ENCODE results near the gene ACACA.

ACACA gene

DNA sequence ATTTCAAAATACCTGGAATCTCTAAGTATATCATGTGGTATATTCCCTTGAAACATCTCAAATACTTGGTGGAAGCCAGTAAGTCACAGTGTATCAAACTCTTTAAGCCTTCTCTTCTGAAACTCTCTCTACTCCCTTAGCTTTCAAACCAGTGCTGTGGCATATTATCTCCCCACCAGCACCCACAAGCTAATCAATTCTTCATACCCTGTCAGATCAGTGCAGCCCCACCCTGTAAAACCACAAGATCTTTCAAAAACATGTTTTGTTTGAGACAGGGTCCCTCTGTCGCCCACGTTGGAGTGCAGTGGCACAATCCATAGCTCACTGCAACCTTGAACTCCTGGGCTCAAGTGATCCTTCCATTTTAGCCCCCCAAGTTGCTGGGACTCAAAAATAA is 122.4 kb downstream of the ACACA start:
- DNase-seq = no peak

- no peak for DNase-seq
Measured at GRCh38 chr17:37283414-37283961, 123.1 kb downstream of the ACACA start.

- DNase-seq = no peak
Measured at GRCh38 chr17:37280841-37281240, 125.8 kb downstream of the ACACA start.

GRCh38 chr17:37278247-37278894 is 128.3 kb downstream of the ACACA start:
- no peak for DNase-seq

- no peak for DNase-seq
Measured at GRCh38 chr17:37276475-37276874, 130.2 kb downstream of the ACACA start.

GRCh38 chr17:37274461-37274860 is 132.2 kb downstream of the ACACA start:
- DNase-seq = no peak

- DNase-seq = no peak
Measured at GRCh38 chr17:37273409-37274051, 133.1 kb downstream of the ACACA start.

- DNase-seq = no peak
Measured at GRCh38 chr17:37265446-37266173, 141.0 kb downstream of the ACACA start.

DNA sequence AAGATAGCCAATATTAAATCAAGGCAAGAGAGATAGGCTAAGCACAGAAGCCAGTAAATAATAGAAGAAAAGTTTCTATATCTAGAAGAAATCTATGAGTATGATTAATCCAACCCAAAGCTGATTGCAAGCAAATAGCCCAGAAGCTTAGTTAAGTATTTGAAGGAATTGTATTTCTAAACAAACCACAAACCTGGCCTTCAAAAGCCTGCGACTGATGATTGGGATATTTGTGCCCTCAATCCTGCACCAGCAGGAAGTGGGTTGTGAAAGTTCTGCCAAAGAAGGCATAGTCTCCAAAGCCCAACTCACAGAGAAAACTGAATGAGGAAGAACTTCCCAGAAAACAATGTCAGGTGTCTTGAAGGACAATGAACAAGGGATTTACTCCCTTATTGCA is 145.3 kb downstream of the ACACA start:
- DNase-seq = no peak

GRCh38 chr17:37259030-37259735 is 147.5 kb downstream of the ACACA start:
- no peak for DNase-seq

GRCh38 chr17:37256627-37257026 is 150.0 kb downstream of the ACACA start:
- DNase-seq = no peak

- DNase-seq = no peak
Measured at GRCh38 chr17:37255432-37255831, 151.2 kb downstream of the ACACA start.

DNA sequence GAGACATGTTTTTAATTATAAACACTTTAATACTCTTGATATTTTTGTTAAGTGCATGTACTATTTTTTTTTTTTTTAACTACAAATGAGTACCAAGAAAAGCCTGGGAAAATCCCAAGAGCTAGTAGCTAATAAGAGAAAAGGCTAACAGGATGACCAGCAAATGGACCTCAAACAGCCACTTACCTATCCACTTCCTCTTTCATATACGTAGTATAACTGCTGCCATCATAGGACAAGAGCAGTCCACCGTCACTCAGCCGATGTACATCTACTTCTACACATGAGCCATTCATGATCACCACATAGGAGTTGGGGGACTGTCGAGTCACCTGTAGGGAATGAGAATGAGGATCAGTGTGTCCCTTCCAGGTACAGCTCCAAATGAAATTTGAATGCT is 158.8 kb downstream of the ACACA start:
- DNase-seq = no peak

DNA sequence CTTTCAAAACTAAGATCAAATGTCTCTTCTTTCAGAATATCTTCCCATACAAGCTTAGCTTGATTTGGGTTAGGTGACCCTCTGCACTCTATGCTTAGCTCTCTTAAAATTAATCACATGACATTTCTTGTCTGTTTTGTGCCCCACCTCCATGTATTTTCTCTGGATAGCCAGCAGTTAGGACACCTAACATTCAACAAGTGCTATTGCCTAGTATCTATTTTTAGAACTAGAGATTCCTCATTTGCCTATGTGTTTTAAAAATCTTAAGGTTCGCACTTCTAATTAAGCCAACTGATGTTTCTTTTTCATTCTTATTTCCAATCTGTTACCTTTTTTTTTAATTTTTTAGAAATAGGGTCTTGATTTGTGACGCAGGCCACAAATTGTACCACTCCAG is 160.6 kb downstream of the ACACA start:
- no peak for DNase-seq

DNA sequence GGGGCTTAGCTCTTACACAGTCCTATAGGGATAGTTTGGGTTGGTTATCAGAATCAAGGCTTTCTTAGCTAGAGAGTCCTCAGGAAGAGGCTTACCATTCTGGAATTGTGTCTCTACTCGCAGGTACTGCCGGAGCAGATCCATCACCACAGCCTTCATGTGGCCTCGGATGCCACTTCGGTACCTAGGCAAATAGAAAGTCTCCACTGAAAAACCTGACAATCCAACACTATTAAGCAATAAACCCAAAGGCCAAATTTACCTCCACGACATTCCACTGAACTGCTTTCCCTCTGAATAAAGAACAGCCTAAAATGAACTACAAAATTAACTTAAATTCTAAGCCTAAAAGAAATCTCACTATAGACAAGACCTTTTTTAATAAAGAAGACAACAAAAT is 166.3 kb downstream of the ACACA start:
- DNase-seq = no peak

- no peak for DNase-seq
Measured at GRCh38 chr17:37239690-37240334, 166.8 kb downstream of the ACACA start.

DNA sequence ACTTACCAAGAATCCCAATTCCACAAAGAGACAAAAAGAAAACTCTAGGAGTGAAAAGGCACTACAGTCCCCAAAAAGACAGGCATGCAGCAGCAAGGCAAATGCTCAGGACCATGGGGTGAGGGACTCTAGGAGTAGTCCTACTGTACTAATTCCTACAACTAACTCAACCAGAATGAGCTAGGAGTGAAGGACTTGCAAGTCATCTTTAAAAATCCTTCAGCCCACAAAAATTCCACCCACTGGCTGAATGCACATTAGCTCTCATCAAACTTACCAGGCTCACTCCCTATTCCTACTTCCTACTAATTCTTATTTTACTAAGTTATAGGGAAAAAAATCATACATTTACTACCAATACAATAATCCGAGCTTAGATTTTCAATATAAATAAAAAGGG is 172.5 kb downstream of the ACACA start:
- no peak for DNase-seq

DNA sequence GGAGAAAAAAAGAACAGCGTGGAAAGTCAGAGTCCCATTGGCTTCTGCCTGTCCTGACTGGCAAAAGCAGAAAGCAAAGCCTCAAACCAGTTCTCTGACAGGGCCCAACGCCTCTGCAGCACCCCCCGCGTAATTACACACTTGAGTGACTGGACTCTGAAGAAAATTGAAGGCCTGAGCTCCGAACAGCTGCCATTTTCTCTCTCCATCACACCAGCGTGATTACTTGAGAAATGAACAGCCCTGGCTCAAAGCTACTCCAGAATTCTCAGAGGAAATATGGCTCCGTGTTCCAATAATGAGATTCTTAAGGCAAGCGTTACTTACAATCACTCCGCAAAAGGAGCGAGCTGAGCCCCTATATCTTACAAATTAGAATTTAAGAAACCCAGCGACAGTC is 173.6 kb downstream of the ACACA start:
- DNase-seq = no peak

GRCh38 chr17:37231887-37232286 is 174.7 kb downstream of the ACACA start:
- DNase-seq = no peak

DNA sequence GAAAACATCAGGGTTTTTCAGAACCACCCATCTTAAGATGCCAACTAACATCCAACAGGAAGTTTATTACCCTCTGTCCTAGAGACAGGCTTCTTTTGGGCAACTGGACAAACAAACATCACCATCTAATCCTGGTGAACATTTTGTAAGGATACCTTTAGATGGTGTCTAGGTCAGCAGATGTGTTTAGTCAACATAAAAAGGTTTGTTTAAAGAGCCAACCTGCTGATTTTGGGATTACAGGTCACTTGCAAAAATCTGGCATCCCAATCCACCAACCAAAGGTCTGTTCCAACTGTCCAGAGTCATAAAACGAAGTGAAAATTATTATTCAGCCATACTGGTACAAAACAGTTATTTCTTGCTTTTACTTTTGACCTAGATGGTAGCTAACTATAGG is 176.0 kb downstream of the ACACA start:
- DNase-seq = no peak

- DNase-seq = no peak
Measured at GRCh38 chr17:37225465-37225864, 181.2 kb downstream of the ACACA start.

- no peak for DNase-seq
Measured at GRCh38 chr17:37221865-37222264, 184.8 kb downstream of the ACACA start.

- peak; percentile 44 for DNase-seq
Measured at GRCh38 chr17:37220607-37220953, 186.1 kb downstream of the ACACA start.

Measured in right forelimb (tissue), 1 donor.